SK-N-SH (cell line): ENCODE measurements around the gene SCN1B. TPM values are rescaled to one million over a fixed set of nuclear protein-coding genes. Genes with fewer than 3 reads are reported as not detected.

Experiments
- CTCF ChIA-PET: fragments of 300-600, 350-600 bp; formaldehyde crosslinking; extraction: SDS; loops from one replicate; lab custom pipeline; 2021; lab: Yijun Ruan, JAX
- POLR2A ChIA-PET: fragments of 350-600 bp; sonication (Branson Sonifier 250); formaldehyde crosslinking; extraction: SDS; loops from one replicate; lab custom pipeline; 2020; ENCODE audit warnings: antibody characterized with exemption, inconsistent platforms; lab: Yijun Ruan, JAX
- DNase-seq: peaks from one replicate; pipeline ENCODE4 v3.0.0; 2012
- H2AFZ ChIP-seq: fragments of 200-600 bp; sonication (generic); 2 replicates; pipeline ENCODE4 v1.8.1; 2016; ENCODE audit warnings: antibody characterized with exemption, mild to moderate bottlenecking, low read depth
- H3F3A ChIP-seq: fragments of 200-600 bp; sonication (generic); replicated peaks from 2 replicates; pipeline ENCODE3; 2016; ENCODE audit warnings: antibody characterized with exemption, mild to moderate bottlenecking; ENCODE audit not compliant: insufficient read depth
- H3K27ac ChIP-seq, 2 experiments: fragments of 200-500 bp in 1 of 2; fragments of 200-600 bp in 1 of 2; sonication (Bioruptor generic) in 1 of 2; sonication (generic), shearing (Covaris generic) in 1 of 2; 2 replicates each; pipeline versions ENCODE4 v1.5.1 to v1.6.1; 2014 to 2016; ENCODE audit warnings: low read depth in 2 of 2, inconsistent platforms in 1 of 2, low read length in 1 of 2, mild to moderate bottlenecking in 1 of 2, mixed read lengths in 1 of 2
- H3K27me3 ChIP-seq: fragments of 200-600 bp; sonication (generic), shearing (Covaris generic); 2 replicates; pipeline ENCODE4 v1.6.1; 2016; ENCODE audit warnings: mixed run types; ENCODE audit not compliant: insufficient read depth
- H3K36me3 ChIP-seq, 2 experiments: fragments of 200-500 bp in 1 of 2; fragments of 200-600 bp in 1 of 2; sonication (Bioruptor generic) in 1 of 2; sonication (generic) in 1 of 2; replicated peaks in 1 of 2; 2 replicates each; pipeline versions ENCODE3 to v1.5.1; 2014 to 2016; ENCODE audit warnings: low read length in 1 of 2, mild to moderate bottlenecking in 1 of 2; ENCODE audit not compliant: insufficient read depth in 2 of 2, control insufficient read depth in 1 of 2
- H3K4me1 ChIP-seq, 2 experiments: fragments of 200-500 bp in 1 of 2; fragments of 200-600 bp in 1 of 2; sonication (Bioruptor generic) in 1 of 2; sonication (generic), shearing (Covaris generic) in 1 of 2; 2 replicates each; pipeline versions ENCODE4 v1.5.1 to v1.6.1; 2014 to 2016; ENCODE audit warnings: low read depth in 1 of 2, low read length in 1 of 2, mixed run types in 1 of 2; ENCODE audit not compliant: insufficient read depth in 2 of 2, control insufficient read depth in 1 of 2
- H3K4me2 ChIP-seq: fragments of 200-600 bp; sonication (generic), shearing (Covaris generic); 2 replicates; pipeline ENCODE4 v1.6.1; 2017; ENCODE audit warnings: mixed run types
- H3K4me3 ChIP-seq, 2 experiments: fragments of 200-500 bp in 1 of 2; fragments of 200-600 bp in 1 of 2; sonication (Bioruptor generic) in 1 of 2; sonication (generic), shearing (Covaris generic) in 1 of 2; 2 replicates each; pipeline versions ENCODE4 v1.5.1 to v1.8.1; 2014 to 2016; ENCODE audit warnings: low read depth in 2 of 2, inconsistent platforms in 1 of 2, low read length in 1 of 2, mild to moderate bottlenecking in 1 of 2, mixed read lengths in 1 of 2, moderate library complexity in 1 of 2
- H3K79me2 ChIP-seq: fragments of 200-600 bp; sonication (generic); 2 replicates; pipeline ENCODE4 v1.8.1; 2017; ENCODE audit warnings: mild to moderate bottlenecking; ENCODE audit not compliant: insufficient read depth
- H3K9ac ChIP-seq: fragments of 200-600 bp; sonication (generic); 2 replicates; pipeline ENCODE4 v1.6.1; 2017; ENCODE audit warnings: mixed run types
- H3K9me2 ChIP-seq: fragments of 200-600 bp; sonication (generic); 2 replicates; pipeline ENCODE4 v1.6.1; 2017; ENCODE audit warnings: mixed run types
- H3K9me3 ChIP-seq: fragments of 200-600 bp; sonication (generic); 2 replicates; pipeline ENCODE4 v1.6.1; 2017; ENCODE audit warnings: mixed run types, mild to moderate bottlenecking, moderate library complexity
- H4K20me1 ChIP-seq: fragments of 200-600 bp; sonication (generic); 2 replicates; pipeline ENCODE4 v1.6.1; 2017; ENCODE audit warnings: mild to moderate bottlenecking, mixed run types; ENCODE audit not compliant: insufficient read depth
- EP300 ChIP-seq, 2 experiments: IDR thresholded peaks; 2 replicates each; pipeline versions ENCODE4 v1.4.0 to v1.6.1; 2012; ENCODE audit warnings: borderline replicate concordance in 1 of 2, low read depth in 1 of 2, low read length in 1 of 2
- FOXJ3 ChIP-seq: sonication (generic); formaldehyde crosslinking; IDR thresholded peaks from 2 replicates; pipeline ENCODE4 v1.5.1; 2020; ENCODE audit warnings: mild to moderate bottlenecking, missing genetic modification reagents
- FOXM1 ChIP-seq: IDR thresholded peaks from 2 replicates; pipeline ENCODE4 v1.4.0; 2012; ENCODE audit warnings: low read depth, mild to moderate bottlenecking
- GATA2 ChIP-seq: sonication (generic); formaldehyde crosslinking; IDR thresholded peaks from 2 replicates; pipeline ENCODE4 v1.5.0; 2020; ENCODE audit warnings: mild to moderate bottlenecking, missing genetic modification reagents
- MEF2A ChIP-seq: IDR thresholded peaks from 2 replicates; pipeline ENCODE4 v1.4.0; 2012; ENCODE audit warnings: low read depth, borderline replicate concordance
- MXI1 ChIP-seq: IDR thresholded peaks from 2 replicates; pipeline ENCODE4 v1.6.1; 2012; ENCODE audit warnings: mild to moderate bottlenecking, low read depth, low read length, improper control_type of control experiment
- POLR2AphosphoS5 ChIP-seq: IDR thresholded peaks from 2 replicates; pipeline ENCODE4 v1.6.1; 2012; ENCODE audit warnings: low read depth, low read length
- RCOR1 ChIP-seq: fragments of 150-350 bp; IDR thresholded peaks from 2 replicates; pipeline ENCODE4 v1.6.1; 2017; ENCODE audit warnings: antibody characterized with exemption, low read length
- RFX5 ChIP-seq: IDR thresholded peaks from 2 replicates; pipeline ENCODE4 v1.6.1; 2012; ENCODE audit warnings: mild to moderate bottlenecking, improper control_type of control experiment, low read length
- RXRA ChIP-seq: IDR thresholded peaks from 2 replicates; pipeline ENCODE4 v1.4.0; 2012; ENCODE audit warnings: low read depth, mild to moderate bottlenecking, borderline replicate concordance
- WGBS: methylation state at CpG from one replicate; pipeline ENCODE4 v1.1.6; 2017; ENCODE audit warnings: low lambda C conversion rate; 5-methylcytosine and 5-hydroxymethylcytosine counted together
- polyA plus RNA-seq, 3 experiments: library from polyadenylated mRNA; depleted of rRNA; stranded (reverse); fragments of >200 nt; gene quantifications; 2 replicates each; pipeline ENCODE4 v1.2.3, GENCODE V29; 2012
- TF ChIP-seq, protein P1 (sequence below): fragments of 200-600 bp; sonication (generic); IDR thresholded peaks from 2 replicates; pipeline ENCODE4 v1.6.1; 2017; ENCODE audit warnings: antibody characterized with exemption, mild to moderate bottlenecking, moderate library complexity
- TF ChIP-seq, protein P2 (sequence below): IDR thresholded peaks from 2 replicates; pipeline ENCODE4 v1.6.1; 2012; ENCODE audit warnings: mild to moderate bottlenecking, low read depth, low read length, moderate library complexity
- TF ChIP-seq, protein P3 (sequence below): IDR thresholded peaks from 2 replicates; pipeline ENCODE4 v1.4.0; 2012; ENCODE audit warnings: low read depth, borderline replicate concordance
- TF ChIP-seq, protein P4 (sequence below): IDR thresholded peaks from 2 replicates; pipeline ENCODE4 v1.4.0; 2012; ENCODE audit warnings: low read depth, borderline replicate concordance
- TF ChIP-seq, protein P5 (sequence below): IDR thresholded peaks from 2 replicates; pipeline ENCODE4 v1.4.0; 2012; ENCODE audit warnings: low read depth

The SCN1B gene
- polyA plus RNA-seq, 1 of the 3 experiments (the other 2 are of a cell fraction): 10.5 TPM

DNA sequence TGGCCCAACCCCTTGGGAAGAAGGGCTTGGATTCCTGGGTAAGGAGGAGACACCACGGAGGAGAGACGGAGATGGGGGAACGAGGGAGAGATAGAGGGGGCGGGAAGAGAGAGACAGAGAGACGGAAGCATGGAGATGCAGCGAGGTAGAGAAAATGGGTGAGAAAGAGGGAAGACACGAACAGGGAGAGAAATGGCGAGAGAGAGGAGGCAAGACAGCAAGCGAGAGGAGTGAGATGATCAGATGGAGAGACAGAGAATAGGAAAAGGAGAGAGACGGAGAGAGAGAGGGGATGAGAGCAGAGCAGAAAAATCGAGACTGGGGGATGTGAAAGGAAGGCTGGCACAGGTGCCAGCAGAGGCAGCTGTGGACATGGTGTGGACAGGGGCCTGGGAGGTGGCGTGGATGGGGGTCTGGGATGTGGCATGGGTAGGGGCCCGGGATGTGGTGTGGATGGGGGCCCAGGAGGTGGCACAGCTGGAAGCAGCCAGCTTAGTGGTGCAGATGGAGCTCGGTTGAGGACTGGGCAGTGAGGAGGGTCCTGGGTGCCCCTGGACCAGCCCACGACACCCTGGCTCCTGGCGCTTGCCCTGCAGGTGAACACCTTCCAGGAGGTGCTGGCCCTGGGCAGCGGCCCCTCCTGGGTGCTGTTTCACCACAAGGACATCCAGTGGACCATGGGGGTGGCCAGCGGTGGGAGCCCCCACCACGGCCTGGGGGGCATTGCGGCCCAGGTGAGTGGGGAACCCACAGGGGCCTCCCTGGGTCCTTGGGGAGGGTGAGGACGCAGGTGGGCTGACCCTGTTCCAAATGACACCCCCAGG lies 45.1 kb downstream of the SCN1B start:
- Histone ChIP-seq H3K27ac (no peak overlapping the region), H3K4me1 (no peaks in the 10 kb centered on the region), H3K9ac (no peak overlapping the region), H3K27me3 (no peaks in the 10 kb centered on the region), H3K9me2 (no peaks in the 10 kb centered on the region), H4K20me1 (no peaks in the 10 kb centered on the region), H3K36me3 (no peaks in the 10 kb centered on the region), H3K9me3 (no peaks in the 10 kb centered on the region), H2AFZ (no peak overlapping the region), H3F3A (no peaks in the 10 kb centered on the region), H3K79me2 (no peaks in the 10 kb centered on the region), H3K4me3 (no peak overlapping the region), H3K4me2 (no peak overlapping the region)
- ChIA-PET POLR2A (no interaction called here), CTCF (interaction anchor here (1.0 to 1.9 kb wide), 2 partner anchors 9 to 16 kb away, joined by 3 to 10 read pairs; no protein-coding TSS in a partner anchor)
- no peak for DNase-seq
- TF ChIP-seq RXRA (no peak), GATA2 (CRISPR knock-in tag) (no peak), MXI1 (no peak), RCOR1 (no peak), FOXM1 (no peak), POLR2AphosphoS5 (no peak), FOXJ3 (no peak), RFX5 (no peak), MEF2A (no peak), EP300 (IDR thresholded peaks at IDR 0.05; ENCODE audit: borderline replicate concordance in 1 of 2, low read depth in 1 of 2, low read length in 1 of 2) (no peak)
- TF ChIP-seq, protein P1, sequence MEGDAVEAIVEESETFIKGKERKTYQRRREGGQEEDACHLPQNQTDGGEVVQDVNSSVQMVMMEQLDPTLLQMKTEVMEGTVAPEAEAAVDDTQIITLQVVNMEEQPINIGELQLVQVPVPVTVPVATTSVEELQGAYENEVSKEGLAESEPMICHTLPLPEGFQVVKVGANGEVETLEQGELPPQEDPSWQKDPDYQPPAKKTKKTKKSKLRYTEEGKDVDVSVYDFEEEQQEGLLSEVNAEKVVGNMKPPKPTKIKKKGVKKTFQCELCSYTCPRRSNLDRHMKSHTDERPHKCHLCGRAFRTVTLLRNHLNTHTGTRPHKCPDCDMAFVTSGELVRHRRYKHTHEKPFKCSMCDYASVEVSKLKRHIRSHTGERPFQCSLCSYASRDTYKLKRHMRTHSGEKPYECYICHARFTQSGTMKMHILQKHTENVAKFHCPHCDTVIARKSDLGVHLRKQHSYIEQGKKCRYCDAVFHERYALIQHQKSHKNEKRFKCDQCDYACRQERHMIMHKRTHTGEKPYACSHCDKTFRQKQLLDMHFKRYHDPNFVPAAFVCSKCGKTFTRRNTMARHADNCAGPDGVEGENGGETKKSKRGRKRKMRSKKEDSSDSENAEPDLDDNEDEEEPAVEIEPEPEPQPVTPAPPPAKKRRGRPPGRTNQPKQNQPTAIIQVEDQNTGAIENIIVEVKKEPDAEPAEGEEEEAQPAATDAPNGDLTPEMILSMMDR: no peak
- TF ChIP-seq, protein P2, sequence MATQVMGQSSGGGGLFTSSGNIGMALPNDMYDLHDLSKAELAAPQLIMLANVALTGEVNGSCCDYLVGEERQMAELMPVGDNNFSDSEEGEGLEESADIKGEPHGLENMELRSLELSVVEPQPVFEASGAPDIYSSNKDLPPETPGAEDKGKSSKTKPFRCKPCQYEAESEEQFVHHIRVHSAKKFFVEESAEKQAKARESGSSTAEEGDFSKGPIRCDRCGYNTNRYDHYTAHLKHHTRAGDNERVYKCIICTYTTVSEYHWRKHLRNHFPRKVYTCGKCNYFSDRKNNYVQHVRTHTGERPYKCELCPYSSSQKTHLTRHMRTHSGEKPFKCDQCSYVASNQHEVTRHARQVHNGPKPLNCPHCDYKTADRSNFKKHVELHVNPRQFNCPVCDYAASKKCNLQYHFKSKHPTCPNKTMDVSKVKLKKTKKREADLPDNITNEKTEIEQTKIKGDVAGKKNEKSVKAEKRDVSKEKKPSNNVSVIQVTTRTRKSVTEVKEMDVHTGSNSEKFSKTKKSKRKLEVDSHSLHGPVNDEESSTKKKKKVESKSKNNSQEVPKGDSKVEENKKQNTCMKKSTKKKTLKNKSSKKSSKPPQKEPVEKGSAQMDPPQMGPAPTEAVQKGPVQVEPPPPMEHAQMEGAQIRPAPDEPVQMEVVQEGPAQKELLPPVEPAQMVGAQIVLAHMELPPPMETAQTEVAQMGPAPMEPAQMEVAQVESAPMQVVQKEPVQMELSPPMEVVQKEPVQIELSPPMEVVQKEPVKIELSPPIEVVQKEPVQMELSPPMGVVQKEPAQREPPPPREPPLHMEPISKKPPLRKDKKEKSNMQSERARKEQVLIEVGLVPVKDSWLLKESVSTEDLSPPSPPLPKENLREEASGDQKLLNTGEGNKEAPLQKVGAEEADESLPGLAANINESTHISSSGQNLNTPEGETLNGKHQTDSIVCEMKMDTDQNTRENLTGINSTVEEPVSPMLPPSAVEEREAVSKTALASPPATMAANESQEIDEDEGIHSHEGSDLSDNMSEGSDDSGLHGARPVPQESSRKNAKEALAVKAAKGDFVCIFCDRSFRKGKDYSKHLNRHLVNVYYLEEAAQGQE: no peak
- TF ChIP-seq, protein P3, sequence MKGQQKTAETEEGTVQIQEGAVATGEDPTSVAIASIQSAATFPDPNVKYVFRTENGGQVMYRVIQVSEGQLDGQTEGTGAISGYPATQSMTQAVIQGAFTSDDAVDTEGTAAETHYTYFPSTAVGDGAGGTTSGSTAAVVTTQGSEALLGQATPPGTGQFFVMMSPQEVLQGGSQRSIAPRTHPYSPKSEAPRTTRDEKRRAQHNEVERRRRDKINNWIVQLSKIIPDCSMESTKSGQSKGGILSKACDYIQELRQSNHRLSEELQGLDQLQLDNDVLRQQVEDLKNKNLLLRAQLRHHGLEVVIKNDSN: no peak
- TF ChIP-seq, protein P4, sequence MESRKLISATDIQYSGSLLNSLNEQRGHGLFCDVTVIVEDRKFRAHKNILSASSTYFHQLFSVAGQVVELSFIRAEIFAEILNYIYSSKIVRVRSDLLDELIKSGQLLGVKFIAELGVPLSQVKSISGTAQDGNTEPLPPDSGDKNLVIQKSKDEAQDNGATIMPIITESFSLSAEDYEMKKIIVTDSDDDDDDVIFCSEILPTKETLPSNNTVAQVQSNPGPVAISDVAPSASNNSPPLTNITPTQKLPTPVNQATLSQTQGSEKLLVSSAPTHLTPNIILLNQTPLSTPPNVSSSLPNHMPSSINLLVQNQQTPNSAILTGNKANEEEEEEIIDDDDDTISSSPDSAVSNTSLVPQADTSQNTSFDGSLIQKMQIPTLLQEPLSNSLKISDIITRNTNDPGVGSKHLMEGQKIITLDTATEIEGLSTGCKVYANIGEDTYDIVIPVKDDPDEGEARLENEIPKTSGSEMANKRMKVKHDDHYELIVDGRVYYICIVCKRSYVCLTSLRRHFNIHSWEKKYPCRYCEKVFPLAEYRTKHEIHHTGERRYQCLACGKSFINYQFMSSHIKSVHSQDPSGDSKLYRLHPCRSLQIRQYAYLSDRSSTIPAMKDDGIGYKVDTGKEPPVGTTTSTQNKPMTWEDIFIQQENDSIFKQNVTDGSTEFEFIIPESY: no peak
- TF ChIP-seq, protein P5, sequence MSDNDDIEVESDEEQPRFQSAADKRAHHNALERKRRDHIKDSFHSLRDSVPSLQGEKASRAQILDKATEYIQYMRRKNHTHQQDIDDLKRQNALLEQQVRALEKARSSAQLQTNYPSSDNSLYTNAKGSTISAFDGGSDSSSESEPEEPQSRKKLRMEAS: no peak
- 56% methylated on average over 17 of the region's 21 CpGs for WGBS
